GM03348 (cell line): ENCODE measurements around the gene TUT7.
"Not testable (repeated sequence)": the region's sequence is repeated elsewhere in the genome, so short reads cannot be mapped to it uniquely, and the experiment has no call there.

Experiments used
- DNase-seq: peaks from one replicate; pipeline ENCODE4 v3.0.0; 2012; ENCODE audit warnings: low spot score

Gene TUT7, protein sequence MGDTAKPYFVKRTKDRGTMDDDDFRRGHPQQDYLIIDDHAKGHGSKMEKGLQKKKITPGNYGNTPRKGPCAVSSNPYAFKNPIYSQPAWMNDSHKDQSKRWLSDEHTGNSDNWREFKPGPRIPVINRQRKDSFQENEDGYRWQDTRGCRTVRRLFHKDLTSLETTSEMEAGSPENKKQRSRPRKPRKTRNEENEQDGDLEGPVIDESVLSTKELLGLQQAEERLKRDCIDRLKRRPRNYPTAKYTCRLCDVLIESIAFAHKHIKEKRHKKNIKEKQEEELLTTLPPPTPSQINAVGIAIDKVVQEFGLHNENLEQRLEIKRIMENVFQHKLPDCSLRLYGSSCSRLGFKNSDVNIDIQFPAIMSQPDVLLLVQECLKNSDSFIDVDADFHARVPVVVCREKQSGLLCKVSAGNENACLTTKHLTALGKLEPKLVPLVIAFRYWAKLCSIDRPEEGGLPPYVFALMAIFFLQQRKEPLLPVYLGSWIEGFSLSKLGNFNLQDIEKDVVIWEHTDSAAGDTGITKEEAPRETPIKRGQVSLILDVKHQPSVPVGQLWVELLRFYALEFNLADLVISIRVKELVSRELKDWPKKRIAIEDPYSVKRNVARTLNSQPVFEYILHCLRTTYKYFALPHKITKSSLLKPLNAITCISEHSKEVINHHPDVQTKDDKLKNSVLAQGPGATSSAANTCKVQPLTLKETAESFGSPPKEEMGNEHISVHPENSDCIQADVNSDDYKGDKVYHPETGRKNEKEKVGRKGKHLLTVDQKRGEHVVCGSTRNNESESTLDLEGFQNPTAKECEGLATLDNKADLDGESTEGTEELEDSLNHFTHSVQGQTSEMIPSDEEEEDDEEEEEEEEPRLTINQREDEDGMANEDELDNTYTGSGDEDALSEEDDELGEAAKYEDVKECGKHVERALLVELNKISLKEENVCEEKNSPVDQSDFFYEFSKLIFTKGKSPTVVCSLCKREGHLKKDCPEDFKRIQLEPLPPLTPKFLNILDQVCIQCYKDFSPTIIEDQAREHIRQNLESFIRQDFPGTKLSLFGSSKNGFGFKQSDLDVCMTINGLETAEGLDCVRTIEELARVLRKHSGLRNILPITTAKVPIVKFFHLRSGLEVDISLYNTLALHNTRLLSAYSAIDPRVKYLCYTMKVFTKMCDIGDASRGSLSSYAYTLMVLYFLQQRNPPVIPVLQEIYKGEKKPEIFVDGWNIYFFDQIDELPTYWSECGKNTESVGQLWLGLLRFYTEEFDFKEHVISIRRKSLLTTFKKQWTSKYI (N-terminal part only)

DNA sequence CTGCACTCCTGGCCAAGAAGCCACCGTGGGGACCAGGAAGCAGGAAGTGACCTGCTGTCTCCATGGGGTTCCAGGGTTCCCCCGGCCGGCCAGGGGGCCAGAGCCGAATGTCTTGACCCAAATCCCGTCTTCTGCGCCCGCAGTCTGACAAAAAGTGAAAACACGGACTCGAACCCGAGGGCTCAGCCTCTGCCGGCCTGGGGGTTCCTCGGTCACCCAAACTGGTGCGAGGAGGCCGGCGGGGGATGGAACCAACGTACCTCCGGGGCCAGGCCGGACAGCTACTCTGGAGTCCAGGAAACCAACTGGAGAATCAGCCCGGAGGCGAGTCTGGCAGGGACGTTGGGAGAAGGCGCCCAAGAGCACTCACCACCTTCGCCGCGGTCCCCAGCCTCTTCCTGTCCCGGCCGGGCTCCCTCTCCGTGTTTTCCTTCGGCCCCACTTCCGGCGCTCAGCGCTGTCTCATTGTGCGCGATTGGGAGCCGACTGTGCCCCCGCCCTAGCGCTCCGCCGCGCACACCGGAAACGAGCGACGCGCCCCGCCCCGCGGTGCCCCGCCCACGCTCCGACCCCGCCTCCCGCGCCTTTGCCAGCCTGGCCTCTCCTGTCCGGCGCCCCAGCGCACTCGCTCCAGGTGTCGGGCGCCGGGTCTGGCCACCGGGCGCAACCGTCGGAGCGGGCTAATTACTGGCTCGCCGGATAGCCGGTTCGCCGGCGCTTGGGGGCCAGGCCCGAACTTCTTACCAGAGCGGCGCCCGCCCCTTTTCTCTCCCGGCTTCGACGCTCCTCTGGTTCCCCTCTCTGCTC, at the start of gene TUT7:
Gene TUT7, minus strand, starts transcription at position 400 of the 807 bp plus-strand sequence. CDS start 1,211 bp downstream, outside the sequence.
- DNase-seq: peak; percentile 97

DNA sequence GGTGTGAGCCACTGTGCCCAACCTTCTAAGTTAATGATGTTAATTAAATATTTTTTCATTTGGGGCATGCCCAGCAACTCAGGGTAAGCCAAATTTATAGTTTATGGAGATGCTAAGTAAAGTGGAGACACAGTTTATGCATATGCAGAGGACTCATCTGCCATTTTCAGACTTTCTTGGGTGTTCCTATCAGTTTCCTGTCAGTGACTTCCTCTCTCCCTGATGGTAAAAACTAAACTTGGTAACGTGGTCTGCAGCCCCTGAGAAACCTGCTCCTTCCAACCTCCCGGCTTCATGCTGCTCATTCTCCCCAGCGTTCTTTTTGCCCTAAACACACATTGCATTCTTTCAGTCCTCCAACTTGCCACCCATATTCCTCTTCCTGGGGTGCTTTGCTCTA, 48.4 kb upstream of the TUT7 start:
- DNase-seq: no peak

GRCh38 chr9:86396412-86396811, 42.2 kb upstream of the TUT7 start:
- DNase-seq: no peak

DNA sequence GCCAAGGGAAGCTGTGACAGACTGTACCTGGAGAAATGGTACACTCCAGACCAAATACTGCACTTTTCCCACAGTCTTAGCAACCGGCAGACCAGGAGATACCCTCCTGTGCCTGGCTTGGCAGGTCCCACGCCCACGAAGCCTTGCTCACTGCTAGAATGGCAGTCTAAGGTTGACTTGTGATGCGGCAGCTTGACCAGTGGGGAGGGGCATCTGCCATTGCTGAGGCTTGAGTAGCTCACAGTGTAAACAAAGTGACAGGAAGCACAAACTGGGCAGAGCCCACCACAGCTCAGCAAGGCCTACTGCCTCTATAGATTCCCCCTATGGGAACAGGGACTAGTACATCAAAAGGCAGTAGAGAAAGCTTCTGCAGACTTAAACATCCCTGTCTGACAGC, 36.0 kb upstream of the TUT7 start:
- DNase-seq: not testable (repeated sequence)

GRCh38 chr9:86389628-86390027, 35.4 kb upstream of the TUT7 start:
- DNase-seq: no peak

- DNase-seq: no peak
Observed at GRCh38 chr9:86387376-86387775, 33.2 kb upstream of the TUT7 start.

GRCh38 chr9:86383000-86383399, 28.8 kb upstream of the TUT7 start:
- not testable (repeated sequence) for DNase-seq

DNA sequence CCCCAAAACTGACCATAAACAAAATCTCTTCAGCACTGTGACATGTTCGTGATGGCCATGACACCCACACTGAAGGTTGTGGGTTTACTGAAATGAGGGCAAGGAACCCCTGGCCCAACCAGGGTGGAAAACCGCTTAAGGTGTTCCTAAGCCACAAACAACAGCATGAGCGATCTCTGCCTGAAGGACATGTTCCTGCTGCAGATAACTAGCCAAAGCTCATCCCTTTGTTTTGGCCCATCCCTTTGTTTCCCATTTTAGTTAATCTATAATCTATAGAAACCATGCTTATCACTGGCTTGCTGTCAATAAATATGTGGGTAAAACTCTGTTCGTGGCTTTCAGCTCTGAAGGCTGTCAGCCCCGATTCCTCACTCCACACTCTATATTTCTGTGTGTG, 21.8 kb upstream of the TUT7 start:
- no peak for DNase-seq

DNA sequence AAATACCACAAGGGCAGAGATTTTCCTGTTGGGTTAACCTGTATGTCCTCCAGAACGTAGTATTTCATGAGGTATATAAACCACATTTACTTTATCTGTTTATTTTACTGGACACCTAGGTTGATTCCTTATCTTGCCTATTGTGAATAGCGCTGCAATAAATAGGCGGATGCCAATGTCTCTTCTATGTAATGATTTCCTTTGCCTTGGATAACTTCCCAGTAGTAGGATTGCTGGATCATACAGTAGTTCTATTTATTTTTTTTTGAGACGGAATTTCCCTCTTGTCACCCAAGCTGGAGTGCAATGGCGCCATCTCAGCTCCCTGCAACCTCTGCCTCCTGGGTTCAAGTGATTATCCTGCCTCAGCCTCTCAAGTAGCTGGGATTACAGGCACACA, 15.6 kb upstream of the TUT7 start:
- no peak for DNase-seq

DNA sequence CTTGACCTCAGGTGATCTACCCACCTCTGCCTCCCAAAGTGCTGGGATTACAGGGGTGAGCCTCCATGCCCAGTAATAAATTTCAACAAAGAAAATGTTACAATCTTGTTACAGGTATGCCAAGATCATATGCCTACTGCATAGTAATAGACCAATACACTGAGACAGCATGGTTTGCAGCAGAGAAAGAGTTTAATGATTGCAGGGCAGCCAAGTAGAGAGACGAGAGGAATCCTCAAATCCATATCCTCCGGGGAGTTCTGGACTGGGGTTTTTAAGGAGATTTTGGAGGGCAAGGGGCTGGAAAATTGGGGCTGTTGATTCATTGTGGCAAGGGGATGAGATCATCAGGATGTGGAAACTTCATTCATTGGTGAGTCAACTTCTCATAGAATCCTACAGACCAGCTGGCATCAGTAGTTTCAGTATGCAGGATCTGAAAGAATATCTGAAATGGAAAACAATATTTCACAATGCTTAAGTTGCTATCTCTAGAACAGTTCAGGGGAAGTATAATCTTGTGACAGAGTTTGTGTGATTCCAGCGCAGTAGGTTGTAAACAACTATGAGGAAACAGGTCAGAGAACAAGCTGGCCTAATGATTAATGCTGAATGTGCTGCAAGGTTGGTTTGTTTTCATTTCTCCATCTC, 14.8 kb upstream of the TUT7 start:
- peak; percentile 14 for DNase-seq

DNA sequence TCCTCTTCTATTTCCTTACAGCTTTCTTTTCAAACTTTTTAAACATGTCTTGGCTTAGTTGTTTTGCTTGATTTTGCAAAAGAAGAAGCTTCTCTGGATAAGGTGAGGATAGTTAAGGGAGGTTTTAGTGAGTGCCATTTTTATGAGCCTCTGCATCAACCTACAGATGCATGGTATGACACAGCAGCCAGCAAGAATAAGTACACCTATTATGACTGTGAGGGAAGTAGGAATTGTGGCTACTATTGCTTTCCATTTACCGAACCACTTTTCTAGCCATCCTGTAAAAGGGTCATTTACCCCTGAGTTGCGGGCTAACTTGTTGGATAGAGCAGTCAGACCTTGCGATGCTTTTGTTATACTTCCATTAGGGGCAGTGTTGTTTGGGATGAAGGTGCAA, 7.0 kb upstream of the TUT7 start:
- DNase-seq: no peak

DNA sequence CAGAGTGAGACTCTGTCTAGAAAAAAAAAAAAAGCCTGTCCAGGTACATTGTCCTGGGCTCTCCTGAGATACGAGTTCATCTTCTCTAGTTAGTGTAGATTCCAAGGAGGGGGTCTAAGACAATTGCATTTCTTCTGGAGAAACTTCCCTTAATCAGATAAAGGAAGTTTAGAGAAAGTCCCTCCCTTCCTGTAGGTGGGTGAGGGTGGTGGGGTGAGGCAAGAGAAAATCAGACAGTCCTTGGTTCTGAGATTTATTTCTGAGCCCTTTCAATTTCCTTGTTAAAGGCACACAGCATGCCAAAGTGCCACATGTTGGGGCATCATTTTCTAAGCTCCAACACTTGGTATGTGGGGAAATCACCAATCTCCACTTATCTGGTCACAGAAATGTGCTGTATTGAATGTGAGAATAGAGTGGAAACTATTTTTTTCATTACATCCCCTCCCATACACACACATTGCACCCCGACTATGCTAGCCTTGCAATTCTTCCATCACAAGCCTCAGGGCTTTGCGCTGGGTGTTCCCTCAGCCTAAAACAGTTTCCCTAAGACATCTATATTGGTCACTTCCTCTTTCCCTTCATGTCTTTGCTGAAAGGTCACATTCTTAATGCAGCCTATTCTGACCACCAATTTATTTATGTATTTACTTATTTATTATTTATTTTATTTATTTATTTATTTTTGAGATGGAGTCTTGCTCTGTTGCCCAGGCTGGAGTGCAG, 5.1 kb upstream of the TUT7 start:
- DNase-seq: no peak

DNA sequence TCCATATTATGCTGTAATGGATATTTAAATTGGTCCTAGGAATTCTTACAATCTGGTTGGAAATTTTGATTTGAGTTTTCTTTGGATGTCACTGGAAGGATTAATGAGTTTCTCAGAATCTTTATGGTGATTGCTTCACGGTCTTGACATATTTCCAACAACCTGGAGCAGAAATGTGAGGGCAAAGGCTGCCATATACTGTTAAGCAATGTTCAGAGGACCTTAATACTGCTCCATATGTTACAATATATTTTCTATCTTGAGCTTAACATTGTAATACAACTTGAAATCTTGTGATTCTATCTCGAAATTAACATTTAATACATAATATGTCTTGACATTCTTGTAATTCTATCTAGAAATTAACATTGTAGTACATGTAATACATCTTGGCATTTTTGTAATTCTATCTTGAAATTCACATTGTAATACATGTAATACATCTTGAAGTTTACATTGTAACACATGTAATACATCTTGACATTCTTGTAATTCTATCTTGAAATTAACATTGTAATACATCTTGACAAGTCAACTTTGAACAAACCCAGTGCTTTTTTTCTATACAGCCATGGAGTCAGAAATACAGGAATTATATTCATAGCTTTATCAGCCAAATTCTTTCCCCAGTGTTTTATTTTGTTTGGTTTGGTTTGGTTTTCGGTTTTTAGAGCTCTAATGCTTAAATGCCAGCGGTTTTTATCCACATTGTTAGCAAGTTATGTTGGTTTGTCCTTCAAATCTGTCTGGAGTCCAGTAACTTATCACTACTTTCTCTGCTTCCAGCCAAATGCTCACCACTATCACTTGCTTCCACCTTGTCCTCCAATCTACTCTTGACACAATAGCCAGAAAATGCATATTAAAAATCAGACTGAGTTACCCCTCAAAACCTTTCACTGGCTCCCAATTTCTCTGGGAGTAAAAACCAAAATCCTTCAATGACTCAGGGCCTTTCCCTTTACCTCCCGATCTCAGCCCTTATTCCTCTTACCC, 3.0 kb upstream of the TUT7 start:
- DNase-seq: no peak

- DNase-seq: no peak
Observed at GRCh38 chr9:86355814-86356213, 1.6 kb upstream of the TUT7 start.

DNA sequence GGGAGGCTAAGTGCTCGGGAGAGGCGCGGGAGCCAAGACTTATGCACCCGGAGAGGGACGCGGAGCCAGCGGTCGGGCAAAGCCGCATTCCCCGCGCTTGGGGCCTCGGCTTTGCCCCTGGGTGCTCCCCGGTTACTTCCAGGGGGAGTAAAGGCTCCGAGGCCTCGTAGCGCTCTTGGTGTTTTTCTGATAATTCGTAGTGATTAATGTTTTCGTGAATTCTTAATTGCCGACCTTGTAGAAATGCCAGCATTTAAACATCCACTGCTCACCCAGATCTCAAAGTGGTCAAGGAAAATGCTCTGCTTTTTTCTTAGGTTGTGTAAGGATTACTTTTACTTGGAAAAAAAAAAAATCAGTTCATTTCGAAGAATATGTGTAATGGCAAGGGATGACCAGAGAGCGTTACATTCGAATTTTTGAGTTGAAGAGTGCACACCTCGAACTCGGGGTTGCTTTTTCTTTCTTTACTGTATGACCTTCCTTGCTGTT, 654 bp upstream of the TUT7 start:
- DNase-seq: peak; percentile 49

GRCh38 chr9:86353655-86354010, 577 bp downstream of the TUT7 start:
- DNase-seq: no peak

DNA sequence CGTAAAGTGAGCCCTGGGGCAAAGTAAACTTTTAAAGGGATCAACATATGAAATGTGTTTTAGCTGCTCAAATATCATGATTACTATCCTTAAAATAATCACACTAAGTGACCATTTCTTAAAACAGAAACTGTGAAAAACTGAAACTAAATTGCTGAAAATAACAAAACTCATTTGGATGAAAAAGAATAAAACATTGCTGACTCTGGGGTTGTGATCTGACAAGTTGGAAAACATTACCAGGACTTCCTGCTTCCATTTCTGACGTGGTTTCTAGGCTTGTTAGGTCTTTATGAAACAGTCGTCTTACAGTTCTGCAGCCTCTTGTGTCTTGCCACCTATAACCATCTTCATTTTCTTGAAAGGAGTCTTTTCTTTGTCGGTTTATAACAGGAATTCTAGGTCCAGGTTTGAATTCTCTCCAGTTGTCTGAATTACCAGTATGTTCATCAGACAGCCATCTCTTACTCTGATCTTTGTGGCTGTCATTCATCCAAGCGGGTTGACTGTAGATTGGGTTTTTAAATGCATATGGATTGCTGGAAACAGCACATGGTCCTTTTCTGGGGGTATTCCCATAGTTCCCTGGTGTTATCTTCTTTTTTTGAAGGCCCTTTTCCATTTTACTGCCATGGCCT, 1.7 kb downstream of the TUT7 start:
- DNase-seq: no peak

DNA sequence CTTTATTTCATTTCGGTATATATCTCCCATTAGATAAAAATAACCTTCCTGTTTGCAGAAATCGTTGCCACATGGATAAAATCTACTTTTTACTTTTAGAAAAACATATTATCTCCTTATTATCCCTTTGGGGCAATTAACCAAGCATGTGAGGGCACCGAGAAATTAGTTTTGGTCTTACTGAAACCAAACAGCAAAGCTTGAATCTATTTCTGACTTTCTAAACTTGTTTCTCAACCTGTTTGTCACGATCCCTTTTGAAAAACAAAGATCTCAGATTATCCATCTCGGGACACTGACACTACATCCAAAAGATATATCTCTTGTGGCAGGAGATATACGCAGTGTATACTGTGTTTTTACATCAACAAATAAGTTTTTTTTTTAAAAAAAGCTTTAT, 2.3 kb downstream of the TUT7 start:
- DNase-seq: no peak
